K562 (cell line): Measurements from ENCODE around the gene VIPR2. TPM values are rescaled to one million over a fixed set of nuclear protein-coding genes. Genes with fewer than 3 reads are reported as not detected.

Experiments used
- ATAC-seq: fragments of 200-7000 bp; cut with Tn5 transposase; 3 replicates; pipeline ENCODE4 v1.9.1; 2020; ENCODE audit warnings: moderate library complexity
- BruUV-seq: library from RNA; stranded (reverse); fragments of 400-500 nt; replicated peaks from 2 replicates; lab custom pipeline; 2021; lab: Mats Ljungman, UMichigan
- CTCF ChIA-PET: fragments of 300-600 bp; formaldehyde crosslinking; extraction: SDS; loops from one replicate; lab custom pipeline; 2021; ENCODE audit warnings: low intra/inter-chr PET ratio; lab: Yijun Ruan, JAX
- POLR2A ChIA-PET: fragments of 300-600, 350-650 bp; sonication (Branson Sonifier 250); formaldehyde crosslinking; extraction: SDS; loops from one replicate; lab custom pipeline; 2021; ENCODE audit warnings: antibody characterized with exemption, inconsistent platforms; lab: Yijun Ruan, JAX
- DNase-seq, 4 experiments: peaks; one replicate each; pipeline versions ENCODE4 v3.0.0 to v3.0.0-alpha.2; 2011 to 2018; ENCODE audit warnings: low spot score in 3 of 4, mixed read lengths in 3 of 4; ENCODE audit errors: extremely low read depth in 1 of 4
- FAIRE-seq: peaks from 2 replicates; lab custom pipeline; 2011; peaks lifted over from hg19 to GRCh38; lab: Jason Lieb, UNC
- H2AFZ ChIP-seq: 2 replicates; pipeline ENCODE4 v1.6.0; 2011; ENCODE audit warnings: low read depth, low read length, control low read depth, inconsistent platforms
- H3K27ac ChIP-seq: fragments of 200-600 bp; 3 replicates; pipeline ENCODE4 v1.8.0; 2011; ENCODE audit warnings: low read depth, mild to moderate bottlenecking, control low read depth, inconsistent platforms, low read length, moderate library complexity, mixed read lengths; ENCODE audit errors: extremely low read depth
- H3K27me3 ChIP-seq, 2 experiments: fragments of 300-600 bp in 1 of 2; 2 replicates in 1 of 2; 3 replicates in 1 of 2; pipeline versions ENCODE4 v1.6.0 to v1.8.0; 2011; ENCODE audit warnings: inconsistent platforms in 2 of 2, low read length in 2 of 2, mild to moderate bottlenecking in 1 of 2, mixed read lengths in 1 of 2, moderate library complexity in 1 of 2; ENCODE audit not compliant: control insufficient read depth in 2 of 2, insufficient read depth in 2 of 2
- H3K36me3 ChIP-seq: fragments of 300-600 bp; 3 replicates; pipeline ENCODE4 v1.8.0; 2011; ENCODE audit warnings: mild to moderate bottlenecking, low read length, inconsistent platforms; ENCODE audit not compliant: control insufficient read depth, insufficient read depth
- H3K4me1 ChIP-seq, 2 experiments: fragments of 200-600 bp in 1 of 2; replicated peaks in 1 of 2; 2 replicates in 1 of 2; 3 replicates in 1 of 2; pipeline versions ENCODE4 v1.5.1 to v1.8.0; 2011; ENCODE audit warnings: inconsistent platforms in 2 of 2, low read length in 2 of 2, mild to moderate bottlenecking in 1 of 2, mixed read lengths in 1 of 2, moderate library complexity in 1 of 2; ENCODE audit not compliant: control insufficient read depth in 2 of 2, insufficient read depth in 2 of 2
- H3K4me2 ChIP-seq: 2 replicates; pipeline ENCODE4 v1.6.1; 2011; ENCODE audit warnings: low read length, control low read depth, inconsistent platforms, mixed read lengths; ENCODE audit not compliant: insufficient read depth
- H3K4me3 ChIP-seq: fragments of 200-600 bp; sonication (generic), shearing (Covaris generic); 2 replicates; pipeline ENCODE4 v1.5.1; 2016; ENCODE audit warnings: control low read depth, inconsistent platforms
- H3K79me2 ChIP-seq: fragments of 200-600 bp; 3 replicates; pipeline ENCODE4 v1.8.0; 2011; ENCODE audit warnings: low read length, inconsistent platforms; ENCODE audit not compliant: control insufficient read depth, insufficient read depth
- H3K9ac ChIP-seq, 2 experiments: 2 replicates each; pipeline versions ENCODE4 v1.6.0 to v1.6.1; 2011; ENCODE audit warnings: low read depth in 2 of 2, low read length in 2 of 2, control low read depth in 1 of 2, inconsistent platforms in 1 of 2, mild to moderate bottlenecking in 1 of 2, mixed read lengths in 1 of 2; ENCODE audit not compliant: insufficient read depth in 1 of 2
- H3K9me1 ChIP-seq: one replicate; pipeline ENCODE4 v1.6.0; 2011; ENCODE audit warnings: inconsistent platforms, mild to moderate bottlenecking, low read length, moderate library complexity; ENCODE audit not compliant: control insufficient read depth, insufficient read depth
- H3K9me3 ChIP-seq: replicated peaks from 2 replicates; pipeline ENCODE4 v1.5.1; 2011; ENCODE audit warnings: low read depth, low read length, inconsistent platforms; ENCODE audit not compliant: control insufficient read depth, insufficient read depth
- H4K20me1 ChIP-seq: replicated peaks from 2 replicates; pipeline ENCODE4 v1.6.1; 2011; ENCODE audit warnings: low read length, inconsistent platforms, mixed read lengths; ENCODE audit not compliant: control insufficient read depth, insufficient read depth
- CBX2 ChIP-seq: fragments of 200-600 bp; sonication (generic); IDR thresholded peaks from one replicate; pipeline ENCODE4 v1.6.1; 2012; ENCODE audit warnings: mild to moderate bottlenecking, low read length, inconsistent platforms; ENCODE audit not compliant: insufficient read depth, poor library complexity, severe bottlenecking
- CHD2 ChIP-seq: IDR thresholded peaks from 2 replicates; pipeline ENCODE4 v1.6.1; 2011; ENCODE audit warnings: low read depth, low read length
- ELF1 ChIP-seq: fragments of 200-800 bp; sonication (Bioruptor generic); IDR thresholded peaks from 2 replicates; pipeline ENCODE4 v1.6.1; 2016; ENCODE audit warnings: missing genetic modification characterization, missing compliant biosample characterization
- FOXM1 ChIP-seq, 2 experiments: fragments of 450-650 bp in 1 of 2; sonication (generic) in 1 of 2; formaldehyde crosslinking in 1 of 2; IDR thresholded peaks; 2 replicates each; pipeline versions ENCODE4 v1.6.1 to v1.9.0; 2017 to 2022; ENCODE audit warnings: low read depth in 2 of 2, mild to moderate bottlenecking in 2 of 2, missing genetic modification reagents in 1 of 2, moderate library complexity in 1 of 2
- NCOA2 ChIP-seq, 2 experiments: fragments of 450-650 bp; IDR thresholded peaks; 2 replicates each; pipeline ENCODE4 v1.6.1; 2018; ENCODE audit warnings: mild to moderate bottlenecking in 2 of 2, moderate library complexity in 1 of 2; ENCODE audit not compliant: partially characterized antibody in 2 of 2
- PTRF ChIP-seq: fragments of 450-650 bp; IDR thresholded peaks from 2 replicates; pipeline ENCODE4 v1.6.1; 2016; ENCODE audit warnings: mild to moderate bottlenecking, missing genetic modification characterization, missing compliant biosample characterization
- RREB1 ChIP-seq: fragments of 250-450 bp; sonication (Bioruptor Pico); IDR thresholded peaks from 2 replicates; pipeline ENCODE4 v1.4.0; 2020
- SMARCB1 ChIP-seq: IDR thresholded peaks from 2 replicates; pipeline ENCODE4 v1.6.1; 2011; ENCODE audit warnings: improper control_type of control experiment, low read depth; ENCODE audit not compliant: insufficient read length
- TCF7L2 ChIP-seq: fragments of 150-350 bp; IDR thresholded peaks from 2 replicates; pipeline ENCODE4 v1.6.1; 2016; ENCODE audit warnings: low read depth, mild to moderate bottlenecking, low read length, moderate library complexity
- TSC22D4 ChIP-seq: fragments of 450-650 bp; IDR thresholded peaks from 2 replicates; pipeline ENCODE4 v1.6.1; 2016; ENCODE audit warnings: missing genetic modification characterization, missing biosample characterization, control low read depth
- ZBTB49 ChIP-seq: sonication (generic); formaldehyde crosslinking; IDR thresholded peaks from 2 replicates; pipeline ENCODE4 v1.8.0; 2022; ENCODE audit warnings: missing genetic modification reagents, mild to moderate bottlenecking, borderline replicate concordance
- WGBS: fragments of 100-300 bp; shearing (Covaris generic); methylation state at CpG from one replicate; pipeline ENCODE4 v1.1.6; 2016; ENCODE audit warnings: low coverage, mixed read lengths; ENCODE audit not compliant: insufficient coverage; ENCODE audit errors: missing lambda C conversion rate; 5-methylcytosine and 5-hydroxymethylcytosine counted together
- in situ Hi-C: fragments of 300-500 bp; cut with MboI; formaldehyde crosslinking; loops from 4 replicates; pipeline ENCODE4 v1.15.0; 2018; ENCODE audit warnings: inconsistent platforms, mixed read lengths
- intact Hi-C: fragments of 100-400 bp; cut with micrococcal nuclease; formaldehyde crosslinking; loops from 2 replicates; pipeline ENCODE4 v1.14.2; 2022
- polyA plus RNA-seq, 8 experiments: library from polyadenylated mRNA; depleted of rRNA in 4 of 8; stranded (reverse) in 5 of 8; unstranded in 3 of 8; fragments of >200 nt; fragmentation: Nextera tagmentation in 2 of 8; fragmentation: Illumina TruSeq in 1 of 8; extraction: Ambion mirVana in 2 of 8; extraction: Trizol in 1 of 8; gene quantifications; 2 replicates each; pipeline versions ENCODE4 v1.2.1 to v1.2.3, GENCODE V29; 2011 to 2014; ENCODE audit warnings: inconsistent platforms in 1 of 8, missing spikeins in 1 of 8
- total RNA-seq, 7 experiments: library from RNA; depleted of rRNA in 6 of 7; stranded (reverse); fragments of >200 nt in 6 of 7; fragmentation: Illumina TruSeq in 2 of 7; extraction: Trizol in 2 of 7; gene quantifications; 2 replicates each; pipeline versions ENCODE4 v1.2.1 to v1.2.3, GENCODE V29; 2011 to 2021; ENCODE audit warnings: low replicate concordance in 1 of 7

The VIPR2 gene
- total and polyA plus RNA-seq, 9 of the 15 experiments (the other 6 are each of a cell fraction or from before 2014, with no cell fraction given), result 0.04 TPM; not detected in 8

- Histone ChIP-seq H3K36me3 (peaks cover 21% of the 10 kb centered on the region; the same call in 2 of the 3 replicates), H3K27me3 (peaks cover 2 to 34% of the 10 kb centered on the region in 2 experiments; a peak in 3 of 5 replicates), H3K4me1 (peaks cover 23 to 25% of the 10 kb centered on the region in 2 experiments; a peak in 4 of 5 replicates), H3K9ac (peak overlapping the region; percentile 74 to 80), H2AFZ (no peak overlapping the region), H3K4me3 (peak overlapping the region; percentile 24; the same call in 1 of the 2 replicates), H3K27ac (peak overlapping the region; percentile 73), H3K4me2 (peak overlapping the region; percentile 73; the same call in 1 of the 2 replicates), H4K20me1 (no peaks in the 10 kb centered on the region), H3K9me1 (no peaks in the 10 kb centered on the region), H3K79me2 (peaks cover 19% of the 10 kb centered on the region), H3K9me3 (no peaks in the 10 kb centered on the region)
- DNase-seq (no peak), FAIRE-seq (no peak), ATAC-seq (peak; percentile 4; the same call in 1 of the 3 replicates)
- TF ChIP-seq CBX2 (no peak), ZBTB49 (CRISPR knock-in tag) (no peak), NCOA2 (IDR thresholded peaks at IDR 0.05; ENCODE audit: partially characterized antibody in 2 of 2) (no peak), CHD2 (no peak), SMARCB1 (no peak), ELF1 (tag) (no peak), PTRF (tag) (no peak), TCF7L2 (no peak), TSC22D4 (tag) (no peak), RREB1 (CRISPR knock-in tag) (no peak), FOXM1 (IDR thresholded peaks at IDR 0.05; ENCODE audit: low read depth) (no peak), FOXM1 (CRISPR knock-in tag; IDR thresholded peaks at IDR 0.05; ENCODE audit: low read depth) (no peak)
- POLR2A ChIA-PET, result interaction anchor here (0.7 to 1.6 kb wide), 4 partner anchors 9 to 273 kb away, joined by 3 to 6 read pairs (median 3); no protein-coding TSS in a partner anchor
- 55% methylated on average over 19 of the region's 19 CpGs for WGBS
- BruUV-seq, result no TSS peak
- intact Hi-C loops (no loop called here), in situ Hi-C loops (no loop called here)
- CTCF ChIA-PET, result no interaction called here
Measured at GRCh38 chr7:159007364-159007995, 137.2 kb downstream of the VIPR2 start.
